Measurements from ENCODE around the gene COL8A1.

GRCh38 chr3:99848433-99848832 lies 210.0 kb downstream of the COL8A1 start:
- TF ChIP-seq CTCF (conservative IDR thresholded peaks at IDR 0.05) (no peak), EZH2 (IDR thresholded peaks at IDR 0.05; ENCODE audit: low read depth) (no peak)

Data from PC-9 (cell line).